Kidney (tissue), 14 donors: ENCODE results near the gene MYO15A. TPM values are rescaled to one million over a fixed set of nuclear protein-coding genes. Genes with fewer than 3 reads are reported as not detected.

Source experiments
- DNase-seq, 5 donors: peaks; one replicate each; pipeline ENCODE4 v3.0.0-alpha.2; 2013 to 2020
- FAIRE-seq: peaks from 2 replicates; lab custom pipeline; 2012; peaks lifted over from hg19 to GRCh38; lab: Jason Lieb, UNC
- H3K27ac ChIP-seq, 2 donors: one replicate each; pipeline ENCODE4 v1.7.0; 2013; ENCODE audit warnings: low read depth in 2 of 2, low read length in 2 of 2, inconsistent platforms in 1 of 2
- H3K27me3 ChIP-seq: one replicate; pipeline ENCODE4 v1.7.1; 2013; ENCODE audit warnings: low read length, inconsistent platforms; ENCODE audit not compliant: control insufficient read depth, insufficient read depth
- H3K36me3 ChIP-seq, 3 donors: one replicate each; pipeline versions ENCODE4 v1.7.0 to v1.7.1; 2013; ENCODE audit warnings: low read length in 3 of 3, control low read depth in 1 of 3, inconsistent platforms in 1 of 3; ENCODE audit not compliant: insufficient read depth in 3 of 3, control insufficient read depth in 2 of 3
- H3K4me1 ChIP-seq, 3 donors: one replicate each; pipeline versions ENCODE4 v1.7.0 to v1.7.1; 2013; ENCODE audit warnings: low read length in 3 of 3, inconsistent platforms in 1 of 3, low read depth in 1 of 3; ENCODE audit not compliant: control insufficient read depth in 2 of 3, insufficient read depth in 2 of 3
- H3K4me3 ChIP-seq, 3 donors: one replicate each; pipeline versions ENCODE4 v1.7.0 to v1.8.1; 2013; ENCODE audit warnings: low read length in 3 of 3, control low read depth in 1 of 3, inconsistent platforms in 1 of 3
- H3K9ac ChIP-seq, 3 donors: one replicate each; pipeline versions ENCODE4 v1.7.0 to v1.7.1; 2013; ENCODE audit warnings: low read length in 3 of 3, control low read depth in 1 of 3, inconsistent platforms in 1 of 3
- H3K9me3 ChIP-seq, 3 donors: one replicate each; pipeline versions ENCODE4 v1.7.0 to v1.7.1; 2013; ENCODE audit warnings: low read length in 3 of 3, control low read depth in 1 of 3, inconsistent platforms in 1 of 3; ENCODE audit not compliant: control insufficient read depth in 2 of 3, insufficient read depth in 1 of 3
- intact Hi-C: fragments of 100-400 bp; cut with DNase I; formaldehyde crosslinking; loops from one replicate; pipeline ENCODE4 v1.11.1; 2022
- polyA plus RNA-seq: library from polyadenylated mRNA; stranded (reverse); fragments of 350-450 nt; fragmentation: Illumina TruSeq; extraction: RNeasy Lipid Tissue Mini Kit (QIAGEN cat#74804); gene quantifications from one replicate; pipeline ENCODE4 v1.2.3, GENCODE V29; 2014; ENCODE audit warnings: low read depth, low replicate concordance; ENCODE audit not compliant: insufficient read depth
- total RNA-seq: library from RNA; stranded (reverse); fragmentation: NEBNext Ultra II Directional; extraction: Animal tissue kit (Norgen Biotek cat#: 25700); gene quantifications from one replicate; pipeline ENCODE4 v1.2.1, GENCODE V29; 2021
- TF ChIP-seq, protein P1 (sequence below): IDR thresholded peaks from 3 replicates; pipeline ENCODE4 v1.5.1; 2012; ENCODE audit warnings: mild to moderate bottlenecking, moderate library complexity, borderline replicate concordance; ENCODE audit not compliant: insufficient read depth; ENCODE audit errors: extremely low read depth
- donor health status: control.
- donor health status: control.
- donor health status: control.
- donor health status: control.
- donor health status: control.
- donor health status: DM: yes; HTN: yes; CAD: no.
- donor health status: Normal renal cell carcinoma (clear cell type).

Gene MYO15A
- total and polyA plus RNA-seq, 2 donors from 2014 or later, result 0.80 to 1.3 TPM

DNA sequence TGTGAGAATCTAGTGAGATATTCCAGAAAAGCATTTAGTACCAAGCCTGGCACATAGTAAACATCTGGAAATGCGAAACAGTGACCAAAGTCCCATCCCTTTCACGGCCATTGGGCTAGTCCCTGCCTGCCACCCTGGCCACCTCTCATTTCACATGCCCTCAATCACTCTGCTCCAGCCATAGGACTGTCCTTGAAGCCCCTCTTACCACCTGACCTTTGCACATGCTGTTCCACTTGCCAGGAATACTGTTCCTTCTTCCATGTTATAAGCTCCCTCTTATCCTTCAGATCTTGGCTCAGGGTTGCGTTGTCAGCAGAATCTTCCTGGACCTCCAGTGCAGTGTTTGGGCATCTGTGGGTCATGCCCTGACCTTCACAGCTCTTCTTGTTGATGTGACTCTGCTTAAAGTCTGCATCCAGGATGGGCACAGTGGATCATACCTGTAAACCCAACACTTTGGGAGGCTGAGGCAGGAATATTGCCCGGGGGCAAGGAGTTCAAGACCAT lies 2.1 kb downstream of the MYO15A start:
- Histone ChIP-seq H3K27me3 (no peaks in the 10 kb centered on the region), H3K9me3 (no peaks in the 10 kb centered on the region), H3K9ac (no peak overlapping the region), H3K36me3 (peaks cover 0 to 2% (median 0%) of the 10 kb centered on the region in 3 donors), H3K27ac (no peak overlapping the region), H3K4me1 (no peaks in the 10 kb centered on the region), H3K4me3 (no peak overlapping the region)
- FAIRE-seq (no peak), DNase-seq (no peak)
- intact Hi-C loops, result no loop called here
- TF ChIP-seq, protein P1, sequence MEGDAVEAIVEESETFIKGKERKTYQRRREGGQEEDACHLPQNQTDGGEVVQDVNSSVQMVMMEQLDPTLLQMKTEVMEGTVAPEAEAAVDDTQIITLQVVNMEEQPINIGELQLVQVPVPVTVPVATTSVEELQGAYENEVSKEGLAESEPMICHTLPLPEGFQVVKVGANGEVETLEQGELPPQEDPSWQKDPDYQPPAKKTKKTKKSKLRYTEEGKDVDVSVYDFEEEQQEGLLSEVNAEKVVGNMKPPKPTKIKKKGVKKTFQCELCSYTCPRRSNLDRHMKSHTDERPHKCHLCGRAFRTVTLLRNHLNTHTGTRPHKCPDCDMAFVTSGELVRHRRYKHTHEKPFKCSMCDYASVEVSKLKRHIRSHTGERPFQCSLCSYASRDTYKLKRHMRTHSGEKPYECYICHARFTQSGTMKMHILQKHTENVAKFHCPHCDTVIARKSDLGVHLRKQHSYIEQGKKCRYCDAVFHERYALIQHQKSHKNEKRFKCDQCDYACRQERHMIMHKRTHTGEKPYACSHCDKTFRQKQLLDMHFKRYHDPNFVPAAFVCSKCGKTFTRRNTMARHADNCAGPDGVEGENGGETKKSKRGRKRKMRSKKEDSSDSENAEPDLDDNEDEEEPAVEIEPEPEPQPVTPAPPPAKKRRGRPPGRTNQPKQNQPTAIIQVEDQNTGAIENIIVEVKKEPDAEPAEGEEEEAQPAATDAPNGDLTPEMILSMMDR, result no peak

DNA sequence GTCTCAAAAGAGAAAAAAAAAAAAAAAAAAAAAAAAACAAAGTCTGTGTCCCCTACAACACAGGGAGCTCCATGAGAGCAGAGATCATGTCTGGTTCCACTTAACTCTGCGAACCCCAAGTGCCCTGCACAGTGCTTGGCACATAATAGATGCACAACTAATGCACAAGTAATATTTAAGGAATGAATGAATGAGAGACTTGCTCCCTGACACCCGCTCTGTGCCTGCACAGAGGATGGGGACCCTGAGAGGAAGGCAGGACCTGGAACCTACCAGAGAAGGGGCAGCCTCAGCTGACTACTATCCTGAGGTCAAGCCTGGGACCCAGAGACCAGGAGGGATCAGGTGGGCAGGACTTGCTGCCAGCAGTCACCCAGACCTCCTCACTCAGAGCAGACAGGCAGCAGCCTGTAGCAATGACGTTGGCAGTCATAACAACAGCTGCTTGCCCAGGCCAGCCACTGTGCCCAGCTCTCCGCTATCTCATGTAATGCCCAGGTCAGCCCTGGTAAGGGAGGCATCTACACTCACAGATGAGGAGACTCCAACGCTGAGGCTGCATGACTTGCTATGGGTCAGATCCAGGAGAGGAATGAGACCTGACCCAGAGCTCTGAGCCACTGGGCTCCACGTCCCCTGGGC lies 2.9 kb downstream of the MYO15A start:
- TF ChIP-seq, protein P1, result no peak
- Histone ChIP-seq H3K27ac (no peak overlapping the region), H3K4me3 (no peak overlapping the region), H3K36me3 (peaks cover 0 to 2% (median 0%) of the 10 kb centered on the region in 3 donors), H3K27me3 (no peaks in the 10 kb centered on the region), H3K9ac (no peak overlapping the region), H3K4me1 (no peaks in the 10 kb centered on the region), H3K9me3 (no peaks in the 10 kb centered on the region)
- DNase-seq, result no peak
- FAIRE-seq, result no peak
- intact Hi-C loops, result no loop called here

DNA sequence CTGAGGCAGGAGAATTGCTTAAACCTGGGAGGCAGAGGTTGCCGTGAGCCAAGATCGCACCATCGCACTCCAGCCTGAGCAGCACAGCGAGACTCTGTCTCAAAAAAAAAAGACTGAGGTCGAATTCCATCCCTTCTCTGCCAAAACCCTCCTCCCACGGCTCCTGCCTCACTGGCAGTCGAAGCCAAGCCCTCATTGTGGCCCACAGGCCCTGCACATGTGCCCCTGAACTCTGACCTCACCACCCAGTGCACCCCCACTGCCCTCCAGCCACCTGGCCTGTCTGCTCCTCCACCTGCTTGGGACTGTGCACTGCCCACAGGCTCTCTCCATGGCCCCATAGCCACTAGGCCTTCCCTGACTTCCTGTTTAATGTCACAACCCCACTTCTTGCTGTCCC lies 7.0 kb downstream of the MYO15A start:
- Histone ChIP-seq H3K9ac (no peak overlapping the region), H3K4me1 (no peaks in the 10 kb centered on the region), H3K27me3 (no peaks in the 10 kb centered on the region), H3K36me3 (no peaks in the 10 kb centered on the region), H3K27ac (no peak overlapping the region), H3K9me3 (peaks cover 0 to 3% (median 0%) of the 10 kb centered on the region in 3 donors), H3K4me3 (no peak overlapping the region)
- intact Hi-C loops, result no loop called here
- TF ChIP-seq, protein P1, result no peak
- DNase-seq, result no peak
- no peak for FAIRE-seq
